ENCODE data around the gene MEOX1. TPM values are rescaled to one million over a fixed set of nuclear protein-coding genes. Genes with fewer than 3 reads are reported as not detected.

MEOX1 gene
- total RNA-seq, 2 donors from 2014 or later = 3.4 to 6.1 TPM

DNA sequence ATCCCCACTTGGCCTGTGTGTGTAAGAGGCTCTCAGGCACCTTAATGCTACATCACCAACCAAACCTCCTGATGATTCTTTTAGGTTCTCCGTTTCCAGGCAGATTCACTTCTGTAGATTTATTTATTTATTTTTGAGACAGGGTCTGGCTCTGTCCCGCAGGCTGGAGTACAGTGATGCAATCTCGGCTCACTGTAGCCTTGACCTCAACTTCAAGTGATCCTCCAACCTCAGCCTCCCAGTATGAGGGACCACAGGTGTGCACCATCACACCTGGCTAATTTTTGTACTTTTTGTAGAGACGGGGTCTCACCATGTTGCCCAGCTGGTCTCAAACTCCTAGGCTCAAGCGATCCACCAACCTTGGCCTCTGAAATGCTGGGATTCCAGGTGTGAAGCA, 12.7 kb upstream of the MEOX1 start:
- Histone ChIP-seq H3K36me3 (no peaks in the 10 kb centered on the region), H3K4me1 (replicated peaks) (peaks cover 12% of the 10 kb centered on the region), H3K27ac (no peak overlapping the region), H3K4me3 (no peak overlapping the region), H3K9me3 (no peaks in the 10 kb centered on the region), H3K27me3 (replicated peaks; ENCODE audit: insufficient read depth) (no peaks in the 10 kb centered on the region)
- intact Hi-C loops (cut with DNase I) = no loop called here
- DNase-seq (ENCODE audit: low spot score) = no peak
- TF ChIP-seq POLR2A (IDR thresholded peaks at IDR 0.05) (no peak), POLR2AphosphoS5 (IDR thresholded peaks at IDR 0.05) (no peak)
- TF ChIP-seq, protein P1, sequence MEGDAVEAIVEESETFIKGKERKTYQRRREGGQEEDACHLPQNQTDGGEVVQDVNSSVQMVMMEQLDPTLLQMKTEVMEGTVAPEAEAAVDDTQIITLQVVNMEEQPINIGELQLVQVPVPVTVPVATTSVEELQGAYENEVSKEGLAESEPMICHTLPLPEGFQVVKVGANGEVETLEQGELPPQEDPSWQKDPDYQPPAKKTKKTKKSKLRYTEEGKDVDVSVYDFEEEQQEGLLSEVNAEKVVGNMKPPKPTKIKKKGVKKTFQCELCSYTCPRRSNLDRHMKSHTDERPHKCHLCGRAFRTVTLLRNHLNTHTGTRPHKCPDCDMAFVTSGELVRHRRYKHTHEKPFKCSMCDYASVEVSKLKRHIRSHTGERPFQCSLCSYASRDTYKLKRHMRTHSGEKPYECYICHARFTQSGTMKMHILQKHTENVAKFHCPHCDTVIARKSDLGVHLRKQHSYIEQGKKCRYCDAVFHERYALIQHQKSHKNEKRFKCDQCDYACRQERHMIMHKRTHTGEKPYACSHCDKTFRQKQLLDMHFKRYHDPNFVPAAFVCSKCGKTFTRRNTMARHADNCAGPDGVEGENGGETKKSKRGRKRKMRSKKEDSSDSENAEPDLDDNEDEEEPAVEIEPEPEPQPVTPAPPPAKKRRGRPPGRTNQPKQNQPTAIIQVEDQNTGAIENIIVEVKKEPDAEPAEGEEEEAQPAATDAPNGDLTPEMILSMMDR (IDR thresholded peaks at IDR 0.05) = no peak
- 93% methylated on average over 5 of the region's 5 CpGs for WGBS

DNA sequence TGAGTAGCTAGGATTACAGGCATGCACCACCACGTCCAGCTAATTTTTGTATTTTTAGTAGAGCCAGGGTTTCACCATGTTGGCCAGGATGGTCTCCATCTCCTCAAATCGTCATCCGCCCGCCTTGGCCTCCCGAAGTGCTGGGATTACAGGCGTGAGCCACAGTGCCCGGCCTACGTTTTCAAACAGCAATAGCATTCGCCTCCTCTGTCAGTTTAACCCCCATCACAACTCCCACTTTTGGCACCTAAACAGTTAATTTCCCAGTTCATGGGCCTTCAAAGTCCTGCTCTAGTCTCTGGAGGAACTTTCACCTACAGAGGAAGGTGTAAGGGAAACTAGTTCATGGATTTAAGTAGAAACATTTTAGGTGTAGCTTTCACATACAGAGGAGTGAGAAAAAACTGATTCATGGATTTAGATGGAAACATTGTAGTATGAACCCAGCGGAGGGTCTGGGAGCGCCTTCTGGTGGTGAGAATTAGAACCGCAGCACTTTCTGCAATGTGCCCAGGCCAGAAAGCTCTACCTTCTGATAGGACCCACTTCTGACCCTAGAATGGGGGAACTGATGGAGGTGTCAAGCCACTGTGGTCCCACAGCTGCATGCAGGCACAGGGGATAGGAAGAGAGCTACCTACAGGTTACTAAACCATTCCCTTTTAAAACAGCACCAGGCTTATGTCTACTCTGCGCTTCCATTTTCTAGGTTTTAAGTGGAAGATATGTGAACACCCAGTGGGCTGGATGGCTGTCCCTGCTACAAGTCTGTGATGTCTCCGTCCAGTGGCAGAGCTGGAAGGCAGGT, 12.0 kb upstream of the MEOX1 start:
- no peaks in the 10 kb centered on the region for H3K9me3 ChIP-seq
- TF ChIP-seq, protein P1 (IDR thresholded peaks at IDR 0.05) = peak; percentile 76 to 93 (median 92)
- peak; percentile 18 for TF ChIP-seq POLR2AphosphoS5 (IDR thresholded peaks at IDR 0.05)
- TF ChIP-seq POLR2A (IDR thresholded peaks at IDR 0.05) = no peak
- peak; percentile 61 for DNase-seq (ENCODE audit: low spot score)
- 64% methylated on average over 14 of the region's 14 CpGs for WGBS
- peaks cover 15% of the 10 kb centered on the region for H3K4me1 ChIP-seq (replicated peaks)
- H3K27me3 ChIP-seq (replicated peaks; ENCODE audit: insufficient read depth) = no peaks in the 10 kb centered on the region
- H3K4me3 ChIP-seq = no peak overlapping the region
- intact Hi-C loops (cut with DNase I) = no loop called here
- no peaks in the 10 kb centered on the region for H3K36me3 ChIP-seq
- no peak overlapping the region for H3K27ac ChIP-seq

DNA sequence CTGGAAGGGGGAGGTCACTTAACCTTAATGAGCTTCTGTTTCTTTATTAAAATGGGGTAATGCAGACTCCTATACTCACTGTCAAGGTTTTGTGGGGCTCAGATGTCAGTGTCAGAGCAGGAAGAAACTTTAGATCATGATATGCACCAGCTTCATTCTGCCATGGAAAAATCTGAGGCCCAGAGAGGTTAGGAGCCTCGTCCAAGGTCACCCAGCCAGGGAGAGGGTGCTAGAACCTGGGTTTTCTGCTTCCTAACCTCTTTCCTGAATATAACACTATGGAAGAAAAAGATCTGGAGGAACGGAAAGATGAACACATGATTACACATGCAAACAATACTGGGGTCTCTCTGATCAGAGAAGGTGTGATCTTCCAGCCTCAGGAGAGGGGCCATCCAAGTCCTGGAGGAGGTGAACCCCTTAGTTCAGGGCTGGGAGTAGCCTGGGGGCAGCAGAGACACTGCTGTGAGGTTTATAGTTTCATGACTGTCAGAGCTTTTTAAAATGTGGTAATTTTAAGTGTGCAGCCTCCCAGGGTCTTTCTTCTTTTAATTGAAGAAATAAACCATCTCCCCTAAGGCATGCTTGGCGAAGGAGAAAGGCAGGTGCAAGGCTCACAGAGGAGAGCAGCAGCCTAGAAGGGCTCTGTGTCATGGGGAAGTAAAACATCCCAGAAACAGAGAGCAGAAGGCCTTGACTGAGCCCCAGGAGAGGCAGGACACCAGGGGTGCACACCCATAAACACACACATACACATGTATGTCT, 10.2 kb upstream of the MEOX1 start:
- intact Hi-C loops (cut with DNase I) = no loop called here
- Histone ChIP-seq H3K27me3 (replicated peaks; ENCODE audit: insufficient read depth) (no peaks in the 10 kb centered on the region), H3K36me3 (no peaks in the 10 kb centered on the region), H3K9me3 (no peaks in the 10 kb centered on the region), H3K4me3 (no peak overlapping the region), H3K27ac (no peak overlapping the region), H3K4me1 (replicated peaks) (peaks cover 15% of the 10 kb centered on the region)
- 82% methylated on average over 3 of the region's 3 CpGs for WGBS
- TF ChIP-seq, protein P1 (IDR thresholded peaks at IDR 0.05) = no peak
- TF ChIP-seq POLR2AphosphoS5 (IDR thresholded peaks at IDR 0.05) (no peak), POLR2A (IDR thresholded peaks at IDR 0.05) (no peak)
- DNase-seq (ENCODE audit: low spot score) = no peak

DNA sequence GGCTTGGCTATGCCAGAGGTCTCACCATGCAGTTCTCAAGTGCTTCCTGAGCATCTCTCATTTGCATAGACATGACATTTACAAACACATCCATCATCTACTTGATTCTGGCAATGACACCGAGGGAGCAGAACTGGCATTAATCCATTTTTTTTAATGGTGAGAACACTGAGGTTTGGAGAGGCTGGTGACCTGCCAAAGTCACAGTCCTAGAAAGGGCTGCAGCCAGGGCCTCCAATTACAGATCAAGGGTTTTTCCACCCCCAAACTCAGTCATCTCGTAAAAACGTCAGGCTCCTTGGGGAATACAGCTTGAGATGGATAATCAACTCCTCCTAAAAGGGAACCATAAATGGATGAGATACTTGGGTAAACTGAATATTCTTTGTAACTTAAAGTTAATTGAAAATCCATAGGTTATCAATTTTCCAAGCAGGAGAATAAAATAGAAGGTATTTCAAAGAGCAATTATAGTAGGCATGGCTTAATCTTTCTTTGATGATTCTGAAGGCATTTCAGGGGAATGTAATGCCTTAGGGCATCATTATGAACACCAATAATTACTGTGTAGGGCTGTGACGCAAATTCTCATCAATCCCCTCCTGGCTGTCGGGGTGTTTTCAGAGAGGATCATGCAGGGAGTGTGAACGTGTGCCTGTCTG, 9.4 kb upstream of the MEOX1 start:
- peak; percentile 13 for DNase-seq (ENCODE audit: low spot score)
- TF ChIP-seq, protein P1 (IDR thresholded peaks at IDR 0.05) = no peak
- TF ChIP-seq POLR2A (IDR thresholded peaks at IDR 0.05) (no peak), POLR2AphosphoS5 (IDR thresholded peaks at IDR 0.05) (peak; percentile 66)
- intact Hi-C loops (cut with DNase I) = no loop called here

More for the DNA sequence above, 9.4 kb upstream of the MEOX1 start:
- no peaks in the 10 kb centered on the region for H3K36me3 ChIP-seq
- no peak overlapping the region for H3K4me3 ChIP-seq
- H3K9me3 ChIP-seq = no peaks in the 10 kb centered on the region
- no peak overlapping the region for H3K27ac ChIP-seq
- peaks cover 15% of the 10 kb centered on the region for H3K4me1 ChIP-seq (replicated peaks)
- no peaks in the 10 kb centered on the region for H3K27me3 ChIP-seq (replicated peaks; ENCODE audit: insufficient read depth)
- whole genome bisulfite sequencing = 23% methylated on average over 6 of the region's 6 CpGs

All from prostate gland (tissue), 2 donors.